HEK293T (cell line): ENCODE results near the gene WRNIP1.

ENCODE experiments used
- CTCF ChIA-PET: fragments of 350-600 bp; formaldehyde crosslinking; extraction: SDS; loops from one replicate; lab custom pipeline; 2021; ENCODE audit warnings: antibody characterized with exemption, inconsistent platforms; lab: Yijun Ruan, JAX
- POLR2A ChIA-PET: fragments of 350-600 bp; formaldehyde crosslinking; extraction: SDS; loops from one replicate; lab custom pipeline; 2020; ENCODE audit warnings: antibody characterized with exemption, inconsistent platforms; lab: Yijun Ruan, JAX
- DNase-seq: peaks from one replicate; pipeline ENCODE4 v3.0.0; 2012; ENCODE audit warnings: mixed read lengths; ENCODE audit errors: extremely low spot score
- ARNT ChIP-seq: fragments of 450-650 bp; IDR thresholded peaks from 2 replicates; pipeline ENCODE4 v1.6.1; 2017; ENCODE audit warnings: mild to moderate bottlenecking
- BHLHE40 ChIP-seq: fragments of 450-650 bp; IDR thresholded peaks from 2 replicates; pipeline ENCODE4 v1.6.1; 2016; ENCODE audit warnings: mild to moderate bottlenecking, moderate library complexity, borderline replicate concordance
- CTBP1 ChIP-seq: fragments of 450-650 bp; IDR thresholded peaks from 2 replicates; pipeline ENCODE4 v1.6.1; 2016; ENCODE audit warnings: borderline replicate concordance
- ELF4 ChIP-seq: fragments of 450-650 bp; IDR thresholded peaks from 2 replicates; pipeline ENCODE4 v1.6.1; 2017; ENCODE audit warnings: antibody characterized with exemption
- FOXA1 ChIP-seq: fragments of 450-650 bp; IDR thresholded peaks from 2 replicates; pipeline ENCODE4 v1.6.1; 2016; ENCODE audit warnings: mild to moderate bottlenecking
- FOXK2 ChIP-seq: fragments of 450-650 bp; IDR thresholded peaks from 2 replicates; pipeline ENCODE4 v1.6.1; 2016; ENCODE audit warnings: mild to moderate bottlenecking
- FOXM1 ChIP-seq: fragments of 450-650 bp; IDR thresholded peaks from 2 replicates; pipeline ENCODE4 v1.6.1; 2017; ENCODE audit warnings: mild to moderate bottlenecking, borderline replicate concordance
- HDGF ChIP-seq: fragments of 450-650 bp; IDR thresholded peaks from 2 replicates; pipeline ENCODE4 v1.6.1; 2017; ENCODE audit warnings: antibody characterized with exemption, borderline replicate concordance
- L3MBTL2 ChIP-seq: fragments of 450-650 bp; conservative IDR thresholded peaks from 2 replicates; pipeline ENCODE4 v1.6.1; 2016; ENCODE audit warnings: mild to moderate bottlenecking
- LEF1 ChIP-seq: fragments of 450-650 bp; IDR thresholded peaks from 2 replicates; pipeline ENCODE4 v1.6.1; 2017; ENCODE audit warnings: mild to moderate bottlenecking, borderline replicate concordance
- NFRKB ChIP-seq: fragments of 450-650 bp; IDR thresholded peaks from 2 replicates; pipeline ENCODE4 v1.6.1; 2016; ENCODE audit warnings: mild to moderate bottlenecking, moderate library complexity
- SP1 ChIP-seq: fragments of 450-650 bp; IDR thresholded peaks from 2 replicates; pipeline ENCODE4 v1.6.1; 2017
- SUZ12 ChIP-seq: fragments of 450-650 bp; IDR thresholded peaks from 2 replicates; pipeline ENCODE4 v1.6.1; 2016; ENCODE audit warnings: mild to moderate bottlenecking
- TARDBP ChIP-seq: fragments of 450-650 bp; IDR thresholded peaks from 2 replicates; pipeline ENCODE4 v1.6.1; 2016
- ZNF384 ChIP-seq: fragments of 450-650 bp; IDR thresholded peaks from 2 replicates; pipeline ENCODE4 v1.6.1; 2016
- TF ChIP-seq, protein P1 (sequence below): fragments of 450-650 bp; IDR thresholded peaks from 2 replicates; pipeline ENCODE4 v1.6.1; 2016

Gene WRNIP1

DNA sequence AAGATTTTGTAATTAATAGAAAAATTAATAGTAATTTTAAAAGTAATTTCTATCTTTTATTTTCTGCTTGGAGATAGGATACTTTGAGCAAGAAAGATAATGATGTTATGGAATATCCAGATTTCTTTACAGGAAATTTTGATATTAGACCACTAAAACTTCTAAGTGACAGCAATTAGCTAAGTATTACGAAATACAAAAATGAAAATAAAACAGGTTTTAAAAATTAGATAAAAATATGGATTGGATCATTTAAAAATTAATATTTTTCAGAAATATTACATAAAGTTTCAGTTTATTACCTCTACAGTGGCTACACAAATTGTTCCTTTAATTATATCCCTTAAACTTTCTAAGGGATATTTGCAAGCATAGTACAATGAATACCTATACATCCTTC is 10.3 kb upstream of the WRNIP1 start:
- CTCF ChIA-PET, result no interaction called here
- DNase-seq, result no peak
- TF ChIP-seq FOXA1 (no peak), CTBP1 (no peak), NFRKB (no peak), ARNT (no peak), ZNF384 (no peak), HDGF (no peak), FOXK2 (no peak), LEF1 (no peak), L3MBTL2 (no peak), ELF4 (no peak), SUZ12 (no peak), SP1 (no peak), TARDBP (no peak), BHLHE40 (no peak)
- TF ChIP-seq, protein P1, sequence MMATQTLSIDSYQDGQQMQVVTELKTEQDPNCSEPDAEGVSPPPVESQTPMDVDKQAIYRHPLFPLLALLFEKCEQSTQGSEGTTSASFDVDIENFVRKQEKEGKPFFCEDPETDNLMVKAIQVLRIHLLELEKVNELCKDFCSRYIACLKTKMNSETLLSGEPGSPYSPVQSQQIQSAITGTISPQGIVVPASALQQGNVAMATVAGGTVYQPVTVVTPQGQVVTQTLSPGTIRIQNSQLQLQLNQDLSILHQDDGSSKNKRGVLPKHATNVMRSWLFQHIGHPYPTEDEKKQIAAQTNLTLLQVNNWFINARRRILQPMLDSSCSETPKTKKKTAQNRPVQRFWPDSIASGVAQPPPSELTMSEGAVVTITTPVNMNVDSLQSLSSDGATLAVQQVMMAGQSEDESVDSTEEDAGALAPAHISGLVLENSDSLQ, result no peak
- POLR2A ChIA-PET, result no interaction called here

DNA sequence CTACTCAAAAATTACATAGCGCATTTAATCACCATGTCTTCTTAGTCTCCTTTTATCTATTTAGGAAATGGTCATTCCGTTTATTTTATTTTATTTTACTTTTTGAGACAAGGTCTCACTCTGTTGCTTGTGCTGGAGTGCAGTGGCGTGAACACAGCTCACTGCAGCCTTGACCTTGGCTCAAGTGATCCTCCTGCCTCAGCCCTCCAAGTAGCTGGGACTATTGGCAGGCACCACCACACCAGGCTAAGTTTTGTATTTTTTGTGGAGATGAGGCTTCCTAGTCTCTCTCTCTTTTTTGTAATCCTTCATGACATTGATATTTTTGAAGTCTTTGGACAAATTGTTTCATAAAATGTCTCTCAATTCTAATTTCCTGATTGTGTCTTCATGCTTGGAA is 9.7 kb upstream of the WRNIP1 start:
- CTCF ChIA-PET, result no interaction called here

DNA sequence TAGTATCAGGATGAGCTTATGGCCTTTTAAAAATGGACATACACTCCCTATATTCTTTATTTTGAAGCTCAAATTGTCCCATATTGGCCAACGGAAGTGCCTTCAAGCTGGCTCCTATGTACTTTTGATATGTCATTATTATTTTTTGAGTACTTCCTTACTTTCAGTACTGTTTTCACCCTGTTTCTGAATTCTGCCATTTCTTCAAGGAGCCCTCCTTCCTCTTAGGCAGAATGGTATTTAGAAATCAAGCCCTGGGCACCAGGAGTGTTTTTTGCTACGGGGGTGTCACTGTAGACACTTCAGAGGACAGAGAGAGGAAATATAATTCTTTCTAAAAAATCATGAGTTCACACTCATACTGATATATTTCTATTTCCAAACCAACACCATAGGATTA is 9.0 kb upstream of the WRNIP1 start:
- ChIA-PET POLR2A (interaction anchor here (1.2 kb wide), 1 partner anchor 30 kb away, joined by 4 read pairs; no protein-coding TSS in a partner anchor), CTCF (interaction anchor here (3.1 kb wide), 1 partner anchor 18 kb away, joined by 14 read pairs; no protein-coding TSS in a partner anchor)
- no peak for TF ChIP-seq ARNT
- TF ChIP-seq CTBP1, result no peak
- no peak for DNase-seq

More for the DNA sequence above, 9.7 kb upstream of the WRNIP1 start:
- no peak for DNase-seq
- POLR2A ChIA-PET, result no interaction called here
- TF ChIP-seq ELF4, result no peak
- no peak for TF ChIP-seq TARDBP
- TF ChIP-seq NFRKB, result no peak
- TF ChIP-seq CTBP1, result no peak
- TF ChIP-seq L3MBTL2, result no peak
- TF ChIP-seq BHLHE40, result no peak
- TF ChIP-seq FOXA1, result no peak
- TF ChIP-seq FOXM1, result no peak
- TF ChIP-seq FOXK2, result no peak

DNA sequence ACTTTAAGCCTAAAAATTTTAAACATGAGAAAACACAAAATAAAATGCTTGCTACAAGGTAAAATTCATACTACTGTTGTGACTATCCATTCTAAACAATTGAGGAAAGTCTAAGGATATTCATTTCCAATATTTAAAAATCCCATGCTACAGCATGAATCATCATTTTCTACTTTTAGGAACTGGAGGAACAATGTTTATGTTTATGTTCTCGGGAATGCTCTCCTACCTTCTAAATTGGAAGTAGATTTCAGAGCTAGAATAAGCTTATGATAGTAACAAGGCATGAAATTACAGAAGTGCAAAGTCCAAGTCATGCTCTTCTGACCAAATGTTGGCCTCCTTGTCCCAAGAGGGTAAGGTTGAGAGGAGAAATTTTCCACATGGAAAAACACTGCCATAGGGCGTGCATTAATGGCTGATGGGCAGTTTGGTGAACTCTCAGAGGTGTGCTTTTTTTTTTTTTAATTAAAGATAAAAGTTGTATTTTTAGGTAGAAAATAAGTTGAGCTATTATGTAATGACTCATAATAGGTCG is 8.4 kb upstream of the WRNIP1 start:
- CTCF ChIA-PET, result interaction anchor here (3.1 kb wide), 1 partner anchor 19 kb away, joined by 14 read pairs; no protein-coding TSS in a partner anchor

DNA sequence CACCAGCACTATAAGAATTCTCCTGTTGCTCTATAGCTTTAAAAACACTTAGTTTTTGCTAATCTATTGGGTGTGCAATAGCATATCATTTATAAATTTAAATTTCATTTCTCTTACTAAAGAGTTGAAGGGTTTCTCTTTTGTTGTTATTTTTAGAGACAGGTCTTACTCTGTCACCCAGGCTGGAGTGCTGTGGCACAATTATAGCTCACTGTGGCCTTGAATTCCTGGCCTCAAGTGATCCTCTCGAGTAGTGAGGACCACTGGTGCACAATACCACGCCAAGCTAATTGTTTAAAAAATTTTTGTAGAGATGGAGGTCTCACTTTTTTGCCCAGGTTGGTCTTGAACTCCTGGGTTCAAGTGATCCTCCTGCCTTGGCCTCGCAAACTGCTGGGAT is 6.2 kb upstream of the WRNIP1 start:
- no peak for DNase-seq
- TF ChIP-seq ELF4 (no peak), FOXA1 (no peak), LEF1 (no peak), FOXK2 (no peak), TARDBP (no peak), SP1 (no peak), ARNT (no peak), SUZ12 (no peak), HDGF (no peak), FOXM1 (no peak), BHLHE40 (no peak), ZNF384 (no peak)
- TF ChIP-seq, protein P1, result no peak
- ChIA-PET POLR2A (no interaction called here), CTCF (interaction anchor here (2.2 to 3.1 kb wide), 2 partner anchors 9 to 21 kb away, joined by 14 to 16 read pairs; partner anchors contain the start of gene MYLK4)

More for the DNA sequence above, 8.4 kb upstream of the WRNIP1 start:
- DNase-seq, result no peak
- POLR2A ChIA-PET, result interaction anchor here (1.2 to 1.3 kb wide), 2 partner anchors 30 to 232 kb away, joined by 3 to 4 read pairs; no protein-coding TSS in a partner anchor
- TF ChIP-seq BHLHE40 (no peak), CTBP1 (no peak), SP1 (no peak), ARNT (no peak), FOXA1 (no peak), ZNF384 (no peak), NFRKB (no peak), FOXM1 (no peak), L3MBTL2 (no peak), LEF1 (no peak), ELF4 (no peak), SUZ12 (no peak), FOXK2 (no peak), HDGF (no peak), TARDBP (no peak)
- TF ChIP-seq, protein P1, result no peak
